Lung (tissue), 12 donors: ENCODE data around the gene CSK. TPM values are rescaled to one million over a fixed set of nuclear protein-coding genes. Genes with fewer than 3 reads are reported as not detected.

Source experiments
- ATAC-seq: fragments of 200-7000 bp; cut with Tn5 transposase; one replicate; pipeline ENCODE4 v1.9.1; 2020; ENCODE audit warnings: moderate number of reproducible peaks; ENCODE audit not compliant: insufficient read depth, low FRiP score
- DNase-seq, 3 donors: peaks; one replicate each; pipeline ENCODE4 v3.0.0-alpha.2; 2013 to 2017
- H3K27ac ChIP-seq, 2 donors: one replicate each; pipeline ENCODE4 v1.5.1; 2013; ENCODE audit warnings: mild to moderate bottlenecking in 2 of 2, moderate library complexity in 2 of 2, control low read depth in 1 of 2, inconsistent platforms in 1 of 2, low read depth in 1 of 2, low read length in 1 of 2
- H3K27me3 ChIP-seq, 3 donors: one replicate each; pipeline ENCODE4 v1.5.1; 2013; ENCODE audit warnings: low read length in 2 of 3; ENCODE audit not compliant: control insufficient read depth in 3 of 3, insufficient read depth in 3 of 3
- H3K36me3 ChIP-seq, 4 donors: one replicate each; pipeline ENCODE4 v1.5.1; 2013; ENCODE audit warnings: low read length in 4 of 4, mild to moderate bottlenecking in 1 of 4, moderate library complexity in 1 of 4; ENCODE audit not compliant: control insufficient read depth in 4 of 4, insufficient read depth in 4 of 4
- H3K4me1 ChIP-seq, 5 donors: one replicate each; pipeline ENCODE4 v1.5.1; 2013; ENCODE audit warnings: low read length in 5 of 5, mild to moderate bottlenecking in 2 of 5, moderate library complexity in 1 of 5; ENCODE audit not compliant: control insufficient read depth in 5 of 5, insufficient read depth in 5 of 5
- H3K4me3 ChIP-seq: one replicate; pipeline ENCODE4 v1.5.1; 2013; ENCODE audit warnings: mild to moderate bottlenecking, control low read depth, moderate library complexity
- H3K9ac ChIP-seq, 2 donors: one replicate each; pipeline ENCODE4 v1.5.1; 2013; ENCODE audit warnings: low read length in 2 of 2, control low read depth in 1 of 2; ENCODE audit not compliant: insufficient read depth in 1 of 2
- H3K9me3 ChIP-seq, 4 donors: one replicate each; pipeline ENCODE4 v1.5.1; 2013; ENCODE audit warnings: low read length in 3 of 4, mild to moderate bottlenecking in 1 of 4, moderate library complexity in 1 of 4; ENCODE audit not compliant: control insufficient read depth in 4 of 4, insufficient read depth in 3 of 4
- CTCF ChIP-seq: IDR thresholded peaks from 2 replicates; pipeline ENCODE4 v1.5.1; 2012; ENCODE audit warnings: mild to moderate bottlenecking; ENCODE audit errors: control extremely low read depth, extremely low read depth
- WGBS, 2 donors: extraction: QIAGEN DNeasy Blood & Tissue Kit; methylation state at CpG; one replicate each; pipeline ENCODE4 v1.1.7; 2013; 5-methylcytosine and 5-hydroxymethylcytosine counted together
- polyA plus RNA-seq, 2 donors: library from polyadenylated mRNA; stranded (reverse); fragments of 200-250 nt; gene quantifications; one replicate each; pipeline ENCODE4 v1.2.1, GENCODE V29; 2013
- total RNA-seq, 2 donors: library from RNA; depleted of rRNA in 1 of 2; stranded (reverse); fragments of >200 nt in 1 of 2; gene quantifications; one replicate each; pipeline ENCODE4 v1.2.1, GENCODE V29; 2014 to 2021
- donor health status: control.
- donor health status: control.
- donor health status: Bipolar disorder and iron deficiency.
- donor health status: healthy.
- donor health status: DM: yes; HTN: yes; CAD: no.

The CSK gene
- total and polyA plus RNA-seq, 4 donors: 39.7 to 99.1 (median 61.9) TPM

- 93 to 95% methylated on average over 9 of the region's 9 CpGs for WGBS, 2 donors
Measured at GRCh38 chr15:74794970-74795349, 13.1 kb downstream of the CSK start.

DNA sequence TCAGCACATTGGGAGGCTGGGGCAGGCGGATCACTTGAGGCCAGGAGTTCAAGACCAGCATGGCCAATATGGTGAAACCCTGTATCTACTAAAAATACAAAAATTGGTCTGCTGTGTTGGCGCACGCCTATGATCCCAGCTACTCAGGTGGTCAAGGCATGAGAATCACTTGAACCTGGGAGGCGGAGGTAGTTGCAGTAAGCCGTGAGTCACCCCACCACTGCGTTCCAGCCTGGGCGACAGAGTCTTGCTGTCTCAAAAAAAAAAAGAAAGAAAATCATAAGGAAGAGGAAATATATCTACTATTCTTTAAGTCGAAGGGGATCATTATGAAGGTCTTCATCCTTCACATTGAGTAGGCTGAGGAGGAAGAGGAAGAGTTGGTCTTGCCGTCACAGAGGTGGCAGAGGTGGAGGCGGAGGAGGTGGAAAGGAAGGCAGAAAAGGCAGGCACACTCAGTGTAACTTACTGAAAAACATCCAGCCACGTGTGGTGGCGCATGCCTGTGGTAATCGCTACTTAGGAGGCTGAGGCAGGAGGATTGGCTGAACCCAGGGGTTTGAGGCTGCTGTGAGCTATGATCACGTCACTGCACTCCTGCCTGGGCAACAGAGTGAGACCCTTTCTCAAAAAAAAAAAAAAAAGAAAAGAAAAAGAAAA is 14.2 kb downstream of the CSK start:
- no peak overlapping the region for H3K9ac ChIP-seq
- no peak for DNase-seq
- peaks cover 0 to 17% (median 0%) of the 10 kb centered on the region in 5 donors for H3K4me1 ChIP-seq
- H3K27ac ChIP-seq: no peak overlapping the region
- peaks cover 0 to 24% (median 4%) of the 10 kb centered on the region in 4 donors for H3K36me3 ChIP-seq
- no peaks in the 10 kb centered on the region for H3K27me3 ChIP-seq
- 86 to 88% methylated on average over 14 of the region's 14 CpGs for WGBS, 2 donors
- H3K9me3 ChIP-seq: no peaks in the 10 kb centered on the region
- H3K4me3 ChIP-seq: no peak overlapping the region
- no peak for ATAC-seq
- TF ChIP-seq CTCF: no peak

More at GRCh38 chr15:74794970-74795349, 13.1 kb downstream of the CSK start:
- H3K4me1 ChIP-seq: peaks cover under 1 to 24% (median 7%) of the 10 kb centered on the region in 5 donors
- H3K9me3 ChIP-seq: no peaks in the 10 kb centered on the region
- H3K27ac ChIP-seq: no peak overlapping the region
- DNase-seq: no peak
- ATAC-seq: no peak
- H3K27me3 ChIP-seq: no peaks in the 10 kb centered on the region
- no peak overlapping the region for H3K9ac ChIP-seq
- TF ChIP-seq CTCF: no peak
- peaks cover 0 to 14% (median under 1%) of the 10 kb centered on the region in 4 donors for H3K36me3 ChIP-seq
- no peak overlapping the region for H3K4me3 ChIP-seq

DNA sequence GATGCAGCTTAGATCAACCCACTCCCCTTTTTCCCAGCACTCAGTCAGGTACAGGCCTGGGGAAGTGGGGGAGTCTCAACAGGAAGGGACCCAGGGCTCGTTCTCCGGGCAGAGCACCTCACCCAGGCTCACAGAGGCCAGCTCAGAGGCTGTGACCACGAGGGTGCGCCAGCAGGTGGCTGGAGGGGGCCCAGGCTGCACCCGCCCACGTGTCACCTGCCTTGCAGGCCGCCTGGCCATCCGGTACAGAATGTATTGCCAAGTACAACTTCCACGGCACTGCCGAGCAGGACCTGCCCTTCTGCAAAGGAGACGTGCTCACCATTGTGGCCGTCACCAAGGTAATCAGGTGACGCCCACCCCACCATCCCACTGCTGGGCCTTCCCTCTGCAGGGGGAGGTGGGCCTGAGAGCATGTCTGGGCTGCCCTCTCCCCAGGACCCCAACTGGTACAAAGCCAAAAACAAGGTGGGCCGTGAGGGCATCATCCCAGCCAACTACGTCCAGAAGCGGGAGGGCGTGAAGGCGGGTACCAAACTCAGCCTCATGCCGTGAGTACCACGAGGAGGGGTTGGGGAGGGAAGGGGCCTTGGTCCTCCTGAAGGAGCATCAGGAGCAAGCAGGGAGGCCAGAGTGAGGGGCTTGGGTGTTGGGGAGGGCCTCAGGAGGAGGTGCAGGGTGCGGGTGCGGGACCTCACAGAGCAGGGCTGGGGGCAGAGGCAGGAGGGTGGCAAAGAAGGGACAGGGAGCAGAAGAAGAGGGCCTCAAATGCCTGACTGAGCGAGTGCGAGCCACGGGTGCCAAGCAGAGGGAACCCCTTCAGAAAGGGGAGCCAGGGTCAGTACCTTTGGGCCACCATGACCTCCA is 16.7 kb downstream of the CSK start:
- Histone ChIP-seq H3K36me3 (peaks cover under 1 to 47% (median 8%) of the 10 kb centered on the region in 4 donors), H3K27me3 (no peaks in the 10 kb centered on the region), H3K27ac (no peak overlapping the region), H3K4me1 (peaks cover 0 to 7% (median 0%) of the 10 kb centered on the region in 5 donors), H3K9ac (no peak overlapping the region), H3K9me3 (no peaks in the 10 kb centered on the region), H3K4me3 (no peak overlapping the region)
- no peak for TF ChIP-seq CTCF
- WGBS, 2 donors: 81 to 84% methylated on average over 25 of the region's 25 CpGs
- DNase-seq (no peak), ATAC-seq (no peak)
